B cell (primary cell): ENCODE measurements around the gene B4GALT7. TPM values are rescaled to one million over a fixed set of nuclear protein-coding genes. Genes with fewer than 3 reads are reported as not detected.
A peak's percentile ranks its signal among the peaks of the same experiment; 100 is the strongest.

ENCODE experiments used
- ATAC-seq: fragments of 200-7000 bp; cut with Tn5 transposase; one replicate; pipeline ENCODE4 v1.10.0; 2021; ENCODE audit warnings: low read depth, mild to moderate bottlenecking, moderate number of reproducible peaks, moderate library complexity
- CTCF ChIA-PET: fragments of 350-600 bp; sonication (Branson Sonifier 250); formaldehyde crosslinking; loops from one replicate; lab custom pipeline; 2021; ENCODE audit warnings: antibody characterized with exemption, inconsistent platforms; lab: Charles Lee
- POLR2A ChIA-PET: fragments of 350-600 bp; sonication (Branson Sonifier 250); formaldehyde crosslinking; loops from one replicate; lab custom pipeline; 2021; ENCODE audit warnings: antibody characterized with exemption; lab: Charles Lee
- DNase-seq: peaks from one replicate; pipeline ENCODE4 v3.0.0; 2013
- H2AFZ ChIP-seq: 2 replicates; pipeline ENCODE4 v1.6.1; 2012; ENCODE audit warnings: mild to moderate bottlenecking, low read depth, low read length; ENCODE audit not compliant: insufficient read depth, poor library complexity, severe bottlenecking
- H3K27ac ChIP-seq, 2 donors: 1 replicate in 1 of 2; 2 replicates in 1 of 2; pipeline ENCODE4 v1.5.1; 2012 to 2013; ENCODE audit warnings: low read length in 2 of 2, mild to moderate bottlenecking in 2 of 2, moderate library complexity in 1 of 2
- H3K27me3 ChIP-seq, 4 experiments: fragments of 200-600 bp in 1 of 4; sonication (generic) in 1 of 4; replicated peaks in 1 of 4; 1 replicate in 2 of 4; 2 replicates in 2 of 4; pipeline versions ENCODE4 v1.6.1 to v1.7.0; 2013 to 2016; ENCODE audit warnings: low read length in 3 of 4, mild to moderate bottlenecking in 2 of 4, mixed read lengths in 1 of 4, moderate library complexity in 1 of 4; ENCODE audit not compliant: insufficient read depth in 4 of 4, control insufficient read depth in 3 of 4; ENCODE audit errors: control extremely low read depth in 1 of 4
- H3K36me3 ChIP-seq, 2 experiments: replicated peaks in 1 of 2; 1 replicate in 1 of 2; 2 replicates in 1 of 2; pipeline versions ENCODE4 v1.6.1 to v1.7.1; 2013; ENCODE audit warnings: low read length in 1 of 2; ENCODE audit not compliant: insufficient read depth in 2 of 2, control insufficient read depth in 1 of 2; ENCODE audit errors: control extremely low read depth in 1 of 2, extremely low read depth in 1 of 2
- H3K4me1 ChIP-seq, 2 donors: fragments of 200-600 bp in 1 of 2; sonication (generic) in 1 of 2; 1 replicate in 1 of 2; 2 replicates in 1 of 2; pipeline versions ENCODE4 v1.5.1 to v1.6.1; 2013 to 2017; ENCODE audit warnings: low read length in 2 of 2; ENCODE audit not compliant: control insufficient read depth in 2 of 2, insufficient read depth in 2 of 2
- H3K4me2 ChIP-seq: replicated peaks from 2 replicates; pipeline ENCODE3; 2012; ENCODE audit warnings: mild to moderate bottlenecking, low read depth, low read length; ENCODE audit not compliant: poor library complexity, severe bottlenecking
- H3K4me3 ChIP-seq, 5 experiments: fragments of 200-600 bp in 1 of 5; sonication (generic) in 1 of 5; 1 replicate in 3 of 5; 2 replicates in 2 of 5; pipeline versions ENCODE4 v1.5.1 to v1.7.0; 2011 to 2016; ENCODE audit warnings: low read length in 4 of 5, mild to moderate bottlenecking in 4 of 5, low read depth in 2 of 5, control low read depth in 1 of 5, moderate library complexity in 1 of 5; ENCODE audit not compliant: insufficient read depth in 1 of 5; ENCODE audit errors: control extremely low read depth in 1 of 5, extremely low read depth in 1 of 5
- H3K79me2 ChIP-seq: fragments of 200-600 bp; sonication (generic); one replicate; pipeline ENCODE4 v1.6.0; 2016; ENCODE audit warnings: low read length; ENCODE audit not compliant: control insufficient read depth, insufficient read depth
- H3K9ac ChIP-seq: fragments of 200-600 bp; sonication (generic); 2 replicates; pipeline ENCODE4 v1.6.1; 2017; ENCODE audit warnings: mild to moderate bottlenecking, low read length, moderate library complexity
- H3K9me3 ChIP-seq, 3 donors: one replicate each; pipeline versions ENCODE4 v1.6.1 to v1.7.1; 2013; ENCODE audit warnings: low read length in 2 of 3; ENCODE audit not compliant: control insufficient read depth in 2 of 3, insufficient read depth in 1 of 3; ENCODE audit errors: control extremely low read depth in 1 of 3
- H4K20me1 ChIP-seq: 2 replicates; pipeline ENCODE4 v1.6.0; 2012; ENCODE audit warnings: mild to moderate bottlenecking, low read length; ENCODE audit not compliant: insufficient read depth, control insufficient read depth, poor library complexity, severe bottlenecking
- H3K27ac Mint-ChIP-seq: one replicate; pipeline ENCODE4 v1.8.0; 2021; ENCODE audit warnings: mixed read lengths
- H3K27me3 Mint-ChIP-seq: one replicate; pipeline ENCODE4 v1.8.0; 2021; ENCODE audit warnings: mixed read lengths
- H3K4me1 Mint-ChIP-seq: one replicate; pipeline ENCODE4 v1.8.0; 2021; ENCODE audit warnings: mixed read lengths
- H3K4me3 Mint-ChIP-seq: one replicate; pipeline ENCODE4 v1.8.0; 2021; ENCODE audit warnings: mixed read lengths
- H3K9me3 Mint-ChIP-seq: one replicate; pipeline ENCODE4 v1.8.0; 2022; ENCODE audit warnings: mixed read lengths; ENCODE audit not compliant: insufficient read depth
- EZH2 ChIP-seq: IDR thresholded peaks from 2 replicates; pipeline ENCODE4 v1.6.1; 2012; ENCODE audit warnings: borderline replicate concordance, low read depth, mild to moderate bottlenecking, moderate library complexity, low read length; ENCODE audit not compliant: insufficient read depth, poor library complexity, severe bottlenecking
- WGBS: methylation state at CpG from one replicate; pipeline ENCODE4 v1.1.5; 2013; ENCODE audit warnings: missing lambda C conversion rate; ENCODE audit not compliant: insufficient coverage; 5-methylcytosine and 5-hydroxymethylcytosine counted together
- intact Hi-C: fragments of 100-400 bp; cut with micrococcal nuclease; formaldehyde crosslinking; loops from one replicate; pipeline ENCODE4 v1.10.0; 2022
- polyA minus RNA-seq: library from RNA; depleted of rRNA, polyadenylated mRNA; stranded (reverse); fragments of >200 nt; gene quantifications from 2 replicates; pipeline ENCODE4 v1.2.3, GENCODE V29; 2012
- polyA plus RNA-seq: library from polyadenylated mRNA; depleted of rRNA; stranded (reverse); fragments of >200 nt; gene quantifications from 2 replicates; pipeline ENCODE4 v1.2.3, GENCODE V29; 2012
- total RNA-seq, 2 donors: library from RNA; stranded (reverse); fragments of 120-200 nt in 1 of 2; gene quantifications; 1 replicate in 1 of 2; 2 replicates in 1 of 2; pipeline versions ENCODE4 v1.2.3 to v1.2.4, GENCODE V29; 2013 to 2022
- TF ChIP-seq, protein P1 (sequence below): fragments of 200-600 bp; IDR thresholded peaks from one replicate; pipeline ENCODE4 v1.8.0; 2022; ENCODE audit warnings: antibody characterized with exemption, mild to moderate bottlenecking

The B4GALT7 gene
- total RNA-seq (38.9 and 41.8 TPM in 2 replicates), polyA plus RNA-seq (27.0 and 32.8 TPM in 2 replicates), polyA minus RNA-seq (23.2 and 30.6 TPM in 2 replicates)
- total RNA-seq (2013): 18.1 TPM

DNA sequence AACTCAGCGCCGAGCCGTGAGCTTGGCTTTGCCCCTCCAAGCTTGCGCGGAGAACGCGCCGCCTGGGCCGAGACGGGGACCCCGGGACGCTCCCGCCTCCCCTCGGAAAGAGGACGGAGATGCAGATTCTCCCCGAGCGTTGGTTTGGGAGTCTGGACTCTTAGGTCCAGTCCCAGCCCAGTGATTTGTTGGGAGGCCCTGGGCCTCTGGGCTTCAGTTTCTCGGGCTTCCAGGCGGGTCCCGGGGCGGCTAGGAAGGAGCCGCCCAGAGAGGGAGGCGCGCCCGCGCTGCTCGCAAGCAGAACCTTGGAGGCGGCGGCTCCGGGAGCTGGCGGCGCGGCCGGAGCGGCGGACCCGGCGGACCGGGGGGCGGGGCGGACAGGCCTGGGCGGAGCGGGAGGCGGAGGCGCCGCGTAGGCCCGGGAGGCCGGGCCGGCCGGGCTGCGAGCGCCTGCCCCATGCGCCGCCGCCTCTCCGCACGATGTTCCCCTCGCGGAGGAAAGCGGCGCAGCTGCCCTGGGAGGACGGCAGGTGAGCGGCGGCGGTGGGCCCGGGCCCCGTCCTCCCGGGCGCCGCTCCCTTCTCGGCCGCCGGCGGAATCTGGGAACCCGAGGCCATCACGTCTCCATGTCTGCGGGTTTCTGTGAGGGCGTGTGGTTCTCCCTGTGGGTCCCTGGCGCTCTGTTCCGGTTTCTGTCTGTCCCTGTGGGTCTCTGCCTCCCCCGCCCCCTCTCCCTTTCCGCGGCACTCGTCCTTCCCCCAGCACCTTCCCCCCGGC lies at the start of gene B4GALT7:
Gene B4GALT7 (plus strand): TSS at position 402 of the 777 bp plus-strand sequence. CDS start 79 bp downstream, at position 481.
- TF ChIP-seq, protein P1, sequence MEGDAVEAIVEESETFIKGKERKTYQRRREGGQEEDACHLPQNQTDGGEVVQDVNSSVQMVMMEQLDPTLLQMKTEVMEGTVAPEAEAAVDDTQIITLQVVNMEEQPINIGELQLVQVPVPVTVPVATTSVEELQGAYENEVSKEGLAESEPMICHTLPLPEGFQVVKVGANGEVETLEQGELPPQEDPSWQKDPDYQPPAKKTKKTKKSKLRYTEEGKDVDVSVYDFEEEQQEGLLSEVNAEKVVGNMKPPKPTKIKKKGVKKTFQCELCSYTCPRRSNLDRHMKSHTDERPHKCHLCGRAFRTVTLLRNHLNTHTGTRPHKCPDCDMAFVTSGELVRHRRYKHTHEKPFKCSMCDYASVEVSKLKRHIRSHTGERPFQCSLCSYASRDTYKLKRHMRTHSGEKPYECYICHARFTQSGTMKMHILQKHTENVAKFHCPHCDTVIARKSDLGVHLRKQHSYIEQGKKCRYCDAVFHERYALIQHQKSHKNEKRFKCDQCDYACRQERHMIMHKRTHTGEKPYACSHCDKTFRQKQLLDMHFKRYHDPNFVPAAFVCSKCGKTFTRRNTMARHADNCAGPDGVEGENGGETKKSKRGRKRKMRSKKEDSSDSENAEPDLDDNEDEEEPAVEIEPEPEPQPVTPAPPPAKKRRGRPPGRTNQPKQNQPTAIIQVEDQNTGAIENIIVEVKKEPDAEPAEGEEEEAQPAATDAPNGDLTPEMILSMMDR: no peak
- TF ChIP-seq EZH2: no peak
- Histone ChIP-seq H3K4me3 (peak within 1 kb of the TSS; percentile 61 to 87 (median 81)), H2AFZ (peak within 1 kb of the TSS; percentile 87), H3K36me3 (peaks cover 10 to 16% of the 10 kb centered on the region in 2 experiments), H3K79me2 (no peaks in the 10 kb centered on the region), H4K20me1 (peaks cover 8% of the 10 kb centered on the region), H3K27ac (peak within 1 kb of the TSS; percentile 74 to 94), H3K27me3 (no peaks in the 10 kb centered on the region), H3K9me3 (no peaks in the 10 kb centered on the region), H3K4me2 (peak within 1 kb of the TSS; percentile 81), H3K9ac (peak within 1 kb of the TSS; percentile 87), H3K4me1 (peaks cover 13 to 27% of the 10 kb centered on the region in 2 donors)
- H3K27ac Mint-ChIP-seq: peak within 1 kb of the TSS; percentile 94
- H3K27me3 Mint-ChIP-seq: no peaks in the 10 kb centered on the region
- peak; percentile 88 for DNase-seq
- CTCF ChIA-PET: interaction anchor here (0.5 to 3.0 kb wide), 7 partner anchors 8 to 468 kb away, joined by 3 to 10 read pairs (median 3); no protein-coding TSS in a partner anchor
- peak within 1 kb of the TSS; percentile 95 for H3K4me3 Mint-ChIP-seq
- under 1% methylated on average over 83 of the region's 86 CpGs for WGBS
- intact Hi-C loops: loop anchor here (1.0 to 10.0 kb wide), 5 partner anchors 45 to 298 kb away; partner anchors contain the start of genes F12, FAM193B, GRK6 and LMAN2
- ATAC-seq: peak; percentile 88
- H3K4me1 Mint-ChIP-seq: peaks cover 29% of the 10 kb centered on the region
- POLR2A ChIA-PET: interaction anchor here (0.6 to 1.3 kb wide), 4 partner anchors 89 to 517 kb away, joined by 3 to 6 read pairs (median 4); partner anchors contain the start of gene LMAN2
- no peaks in the 10 kb centered on the region for H3K9me3 Mint-ChIP-seq
